ENCODE measurements around the gene CWF19L2.
"Not testable (repeated sequence)": the region's sequence is repeated elsewhere in the genome, so short reads cannot be mapped to it uniquely, and the experiment has no call there.

CWF19L2 gene

GRCh38 chr11:107473792-107474191, 16.2 kb upstream of the CWF19L2 start:
- no peaks in the 10 kb centered on the region for H3K9me3 ChIP-seq (replicated peaks; ENCODE audit: low read length)
- H3K4me2 ChIP-seq (ENCODE audit: low read length): no peak overlapping the region

DNA sequence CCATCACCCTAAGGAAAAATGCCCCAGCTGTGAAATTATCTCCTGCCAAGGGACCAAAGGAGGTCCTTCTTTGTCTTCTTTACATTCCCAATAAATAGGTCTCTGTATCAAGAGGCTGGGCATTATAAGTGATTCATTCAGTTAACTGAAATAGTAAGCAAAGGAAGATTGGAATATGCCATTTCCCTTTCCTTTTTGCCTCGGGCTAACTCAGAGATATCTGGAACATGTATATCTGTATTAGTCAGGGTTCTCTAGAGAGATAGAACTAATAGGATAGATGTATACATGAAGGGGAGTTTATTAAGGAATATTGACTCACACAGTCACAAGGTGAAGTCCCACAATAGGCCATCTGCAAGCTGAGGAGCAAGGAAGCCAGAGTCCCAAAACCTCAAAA, 15.3 kb upstream of the CWF19L2 start:
- Histone ChIP-seq H3K4me1 (ENCODE audit: control insufficient read depth, insufficient read depth, low read length) (no peaks in the 10 kb centered on the region), H3K36me3 (ENCODE audit: insufficient read depth, low read length) (no peaks in the 10 kb centered on the region), H3K4me3 (ENCODE audit: low read length) (no peak overlapping the region), H3K4me2 (ENCODE audit: low read length) (no peak overlapping the region), H3K9me3 (replicated peaks; ENCODE audit: low read length) (no peaks in the 10 kb centered on the region), H3K9ac (ENCODE audit: low read depth, low read length) (no peak overlapping the region), H3K27me3 (ENCODE audit: control insufficient read depth, insufficient read depth, low read length) (peaks cover 27% of the 10 kb centered on the region)

More at GRCh38 chr11:107473792-107474191, 16.2 kb upstream of the CWF19L2 start:
- H3K4me1 ChIP-seq (ENCODE audit: control insufficient read depth, insufficient read depth, low read length): no peaks in the 10 kb centered on the region
- peaks cover 33% of the 10 kb centered on the region for H3K27me3 ChIP-seq (ENCODE audit: control insufficient read depth, insufficient read depth, low read length)
- no peak overlapping the region for H3K4me3 ChIP-seq (ENCODE audit: low read length)
- no peak overlapping the region for H3K9ac ChIP-seq (ENCODE audit: low read depth, low read length)
- no peaks in the 10 kb centered on the region for H3K36me3 ChIP-seq (ENCODE audit: insufficient read depth, low read length)

- Histone ChIP-seq H3K27me3 (ENCODE audit: control insufficient read depth, insufficient read depth, low read length) (peaks cover 14% of the 10 kb centered on the region), H3K4me2 (ENCODE audit: low read length) (no peak overlapping the region)
Observed at GRCh38 chr11:107468596-107468995, 11.0 kb upstream of the CWF19L2 start.

DNA sequence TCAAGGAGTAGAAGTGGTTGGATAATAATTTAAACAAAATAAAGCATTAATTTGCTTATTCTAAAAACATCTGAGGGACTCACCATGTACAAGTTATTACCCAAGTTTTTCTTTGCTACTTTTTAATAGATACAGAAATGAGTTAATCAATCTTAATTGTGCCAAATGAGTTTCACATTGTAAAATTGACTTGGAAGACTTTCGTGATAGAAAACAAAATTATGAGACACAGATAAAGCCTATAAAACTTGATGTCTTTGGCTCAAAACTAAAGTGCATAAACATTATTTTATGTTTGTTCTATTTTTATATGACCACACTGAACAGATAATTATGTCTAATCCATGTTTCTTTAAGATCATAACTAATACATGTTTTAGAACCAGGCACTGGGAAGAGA, 10.1 kb upstream of the CWF19L2 start:
- Histone ChIP-seq H3K4me1 (ENCODE audit: control insufficient read depth, insufficient read depth, low read length) (no peaks in the 10 kb centered on the region), H3K4me3 (ENCODE audit: low read length) (no peak overlapping the region), H3K9ac (ENCODE audit: low read depth, low read length) (no peak overlapping the region), H3K36me3 (ENCODE audit: insufficient read depth, low read length) (no peaks in the 10 kb centered on the region), H3K9me3 (replicated peaks; ENCODE audit: low read length) (no peaks in the 10 kb centered on the region), H3K27me3 (ENCODE audit: control insufficient read depth, insufficient read depth, low read length) (peaks cover 9% of the 10 kb centered on the region), H3K4me2 (ENCODE audit: low read length) (no peak overlapping the region)

More at GRCh38 chr11:107468596-107468995, 11.0 kb upstream of the CWF19L2 start:
- no peaks in the 10 kb centered on the region for H3K9me3 ChIP-seq (replicated peaks; ENCODE audit: low read length)
- H3K36me3 ChIP-seq (ENCODE audit: insufficient read depth, low read length): no peaks in the 10 kb centered on the region
- no peak overlapping the region for H3K9ac ChIP-seq (ENCODE audit: low read depth, low read length)
- no peak overlapping the region for H3K4me3 ChIP-seq (ENCODE audit: low read length)
- no peaks in the 10 kb centered on the region for H3K4me1 ChIP-seq (ENCODE audit: control insufficient read depth, insufficient read depth, low read length)

DNA sequence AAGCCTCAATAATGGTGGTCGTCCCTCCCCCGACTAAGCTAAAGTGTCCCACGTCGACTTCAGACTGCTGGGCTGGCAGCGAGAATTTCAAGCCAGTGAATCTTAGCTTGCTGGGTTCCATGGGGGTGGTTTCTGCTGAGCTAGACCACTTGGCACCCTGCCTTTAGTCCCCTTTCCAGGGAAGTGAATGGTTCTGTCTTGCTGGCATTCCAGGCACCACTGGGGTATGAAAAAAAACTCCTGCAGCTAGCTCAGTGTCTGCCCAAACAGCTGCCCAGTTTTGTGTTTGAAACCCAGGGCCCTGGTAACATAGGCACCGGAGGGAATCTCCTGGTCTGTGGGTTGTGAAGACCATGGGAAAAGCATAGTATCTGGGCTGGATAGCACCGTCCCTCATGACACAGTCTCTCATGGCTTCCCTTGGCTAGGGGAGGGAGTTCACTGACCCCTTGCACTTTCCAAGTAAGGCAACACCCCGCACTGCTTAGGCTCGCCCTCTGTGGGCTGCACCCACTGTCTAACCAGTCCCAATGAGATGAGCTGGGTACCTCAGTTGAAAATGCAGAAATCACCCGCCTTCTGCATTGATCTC, 8.7 kb upstream of the CWF19L2 start:
- not testable (repeated sequence) for H3K9me3 ChIP-seq (replicated peaks; ENCODE audit: low read length); H3K4me2 ChIP-seq (ENCODE audit: low read length); H3K4me3 ChIP-seq (ENCODE audit: low read length); H3K27me3 ChIP-seq (ENCODE audit: control insufficient read depth, insufficient read depth, low read length); H3K9ac ChIP-seq (ENCODE audit: low read depth, low read length); H3K36me3 ChIP-seq (ENCODE audit: insufficient read depth, low read length); H3K4me1 ChIP-seq (ENCODE audit: control insufficient read depth, insufficient read depth, low read length)

- H3K9ac ChIP-seq (ENCODE audit: low read depth, low read length): peak overlapping the region; percentile 88
- no peaks in the 10 kb centered on the region for H3K27me3 ChIP-seq (ENCODE audit: control insufficient read depth, insufficient read depth, low read length)
- peaks cover 8% of the 10 kb centered on the region for H3K36me3 ChIP-seq (ENCODE audit: insufficient read depth, low read length)
- H3K9me3 ChIP-seq (replicated peaks; ENCODE audit: low read length): no peaks in the 10 kb centered on the region
- H3K4me1 ChIP-seq (ENCODE audit: control insufficient read depth, insufficient read depth, low read length): peaks cover 16% of the 10 kb centered on the region
- H3K4me3 ChIP-seq (ENCODE audit: low read length): peak overlapping the region; percentile 85
- H3K4me2 ChIP-seq (ENCODE audit: low read length): peak overlapping the region; percentile 85
Observed at GRCh38 chr11:107457205-107457557, 444 bp downstream of the CWF19L2 start.

- H3K9me3 ChIP-seq (replicated peaks; ENCODE audit: low read length): no peaks in the 10 kb centered on the region
- H3K4me1 ChIP-seq (ENCODE audit: control insufficient read depth, insufficient read depth, low read length): peaks cover 16% of the 10 kb centered on the region
- peaks cover 8% of the 10 kb centered on the region for H3K36me3 ChIP-seq (ENCODE audit: insufficient read depth, low read length)
- H3K4me2 ChIP-seq (ENCODE audit: low read length): no peak overlapping the region
- H3K27me3 ChIP-seq (ENCODE audit: control insufficient read depth, insufficient read depth, low read length): no peaks in the 10 kb centered on the region
- H3K9ac ChIP-seq (ENCODE audit: low read depth, low read length): no peak overlapping the region
- no peak overlapping the region for H3K4me3 ChIP-seq (ENCODE audit: low read length)
Observed at GRCh38 chr11:107453594-107454286, 3.9 kb downstream of the CWF19L2 start.

DNA sequence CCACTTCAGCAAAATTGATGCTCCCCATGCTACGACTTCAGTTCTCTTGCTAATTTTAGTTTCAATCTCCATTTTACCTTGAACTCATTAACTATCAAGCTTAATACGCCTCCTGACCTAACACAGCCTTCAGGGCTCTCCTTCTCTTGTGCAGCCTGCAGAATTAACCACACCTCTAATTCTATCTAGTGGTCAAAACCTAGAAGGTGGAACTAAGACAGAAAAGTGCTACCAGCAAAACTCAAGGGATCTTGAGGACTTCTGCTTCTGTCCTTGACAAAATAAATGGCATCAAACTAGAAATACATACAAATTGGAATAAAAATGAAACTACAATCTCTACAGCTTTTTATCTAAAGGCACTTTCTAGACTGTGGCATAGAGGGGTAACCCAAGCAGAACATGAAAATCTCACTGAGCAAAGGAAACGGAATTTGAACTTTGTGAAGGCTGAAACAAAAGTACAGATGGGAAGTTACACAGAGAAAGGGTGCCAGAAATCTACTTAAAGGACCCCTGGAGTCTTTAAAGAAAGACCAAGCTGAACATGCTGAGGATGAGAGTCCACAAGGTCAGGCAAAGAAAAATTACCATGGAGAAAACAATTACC, 10.7 kb downstream of the CWF19L2 start:
- Histone ChIP-seq H3K36me3 (ENCODE audit: insufficient read depth, low read length) (peaks cover 10% of the 10 kb centered on the region), H3K4me1 (ENCODE audit: control insufficient read depth, insufficient read depth, low read length) (no peaks in the 10 kb centered on the region), H3K9me3 (replicated peaks; ENCODE audit: low read length) (no peaks in the 10 kb centered on the region), H3K4me2 (ENCODE audit: low read length) (no peak overlapping the region), H3K9ac (ENCODE audit: low read depth, low read length) (no peak overlapping the region), H3K27me3 (ENCODE audit: control insufficient read depth, insufficient read depth, low read length) (no peaks in the 10 kb centered on the region), H3K4me3 (ENCODE audit: low read length) (no peak overlapping the region)

DNA sequence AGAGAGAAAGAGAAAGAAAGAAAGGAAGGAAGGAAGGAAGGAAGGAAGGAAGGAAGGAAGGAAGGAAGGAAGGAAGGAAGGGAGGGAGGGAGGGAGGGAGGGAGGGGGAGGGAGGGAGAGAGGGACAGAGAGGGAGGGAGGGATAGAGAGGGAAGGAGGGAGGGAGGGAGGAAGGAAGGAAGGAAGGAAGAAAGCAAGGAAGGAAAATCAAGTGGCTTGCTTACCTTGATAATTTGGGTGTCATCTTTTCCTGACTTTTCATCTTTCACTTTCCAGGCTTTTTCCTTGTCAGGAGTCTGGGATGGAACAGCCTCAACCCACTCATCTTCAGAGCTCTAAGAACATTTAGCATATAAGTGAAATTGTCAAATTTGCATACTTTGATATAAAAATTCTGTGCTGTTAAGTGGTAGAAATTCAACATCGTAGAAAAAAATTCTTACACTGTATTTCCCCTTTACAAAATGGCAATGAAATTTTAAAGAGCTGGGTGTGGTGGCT, 14.9 kb downstream of the CWF19L2 start:
- H3K9ac ChIP-seq (ENCODE audit: low read depth, low read length): no peak overlapping the region
- H3K4me3 ChIP-seq (ENCODE audit: low read length): no peak overlapping the region
- no peaks in the 10 kb centered on the region for H3K4me1 ChIP-seq (ENCODE audit: control insufficient read depth, insufficient read depth, low read length)
- H3K36me3 ChIP-seq (ENCODE audit: insufficient read depth, low read length): peaks cover 25% of the 10 kb centered on the region
- no peak overlapping the region for H3K4me2 ChIP-seq (ENCODE audit: low read length)
- H3K9me3 ChIP-seq (replicated peaks; ENCODE audit: low read length): no peaks in the 10 kb centered on the region
- H3K27me3 ChIP-seq (ENCODE audit: control insufficient read depth, insufficient read depth, low read length): no peaks in the 10 kb centered on the region

DNA sequence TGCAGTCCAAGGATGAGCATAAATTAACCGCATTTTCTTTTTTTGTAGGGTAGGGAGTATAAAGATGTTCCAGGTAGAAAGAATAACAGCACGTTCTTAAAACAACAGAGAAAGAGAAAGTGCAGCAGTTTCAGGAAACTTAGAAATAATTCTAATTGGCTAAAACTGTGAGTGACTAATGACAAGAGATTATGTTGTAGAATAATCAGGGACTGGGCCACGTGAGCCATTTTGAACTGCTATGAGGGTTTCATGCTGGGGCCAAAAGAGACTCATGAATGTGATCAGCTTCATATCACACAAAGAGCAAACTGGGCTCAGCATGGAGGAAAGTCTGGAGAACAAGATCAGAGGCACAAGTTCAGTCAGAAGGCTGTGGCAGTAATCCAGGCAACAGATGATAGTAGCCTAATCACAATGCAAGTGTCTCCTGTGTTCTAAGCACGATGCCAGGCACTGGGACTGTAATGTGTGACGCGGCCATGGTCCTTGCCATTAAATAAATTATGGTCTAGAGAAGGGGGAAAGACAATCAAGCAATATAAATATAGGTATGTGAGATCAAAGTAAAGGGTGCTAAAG, 17.9 kb downstream of the CWF19L2 start:
- H3K36me3 ChIP-seq (ENCODE audit: insufficient read depth, low read length): peaks cover 21% of the 10 kb centered on the region
- no peaks in the 10 kb centered on the region for H3K9me3 ChIP-seq (replicated peaks; ENCODE audit: low read length)
- H3K4me2 ChIP-seq (ENCODE audit: low read length): no peak overlapping the region
- no peaks in the 10 kb centered on the region for H3K27me3 ChIP-seq (ENCODE audit: control insufficient read depth, insufficient read depth, low read length)
- H3K9ac ChIP-seq (ENCODE audit: low read depth, low read length): no peak overlapping the region
- no peak overlapping the region for H3K4me3 ChIP-seq (ENCODE audit: low read length)
- no peaks in the 10 kb centered on the region for H3K4me1 ChIP-seq (ENCODE audit: control insufficient read depth, insufficient read depth, low read length)

DNA sequence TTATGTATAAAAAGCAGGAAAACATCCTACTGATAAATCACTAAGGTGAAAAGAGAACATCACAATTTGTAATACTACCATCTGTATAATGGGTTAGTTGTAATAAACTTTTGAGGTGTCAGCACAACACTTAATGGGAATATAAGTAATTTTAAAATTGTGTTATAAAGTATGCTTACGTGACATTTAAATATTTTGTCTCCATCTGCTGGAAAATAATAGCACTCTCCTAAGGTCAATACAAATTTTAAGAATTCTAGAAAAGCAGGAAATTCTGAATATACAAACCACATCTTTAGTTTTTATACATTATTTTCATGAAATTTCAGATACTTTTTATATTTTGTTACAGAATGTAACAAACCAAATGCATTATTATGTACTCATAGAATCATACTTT, 19.5 kb downstream of the CWF19L2 start:
- H3K9ac ChIP-seq (ENCODE audit: low read depth, low read length): no peak overlapping the region
- H3K9me3 ChIP-seq (replicated peaks; ENCODE audit: low read length): no peaks in the 10 kb centered on the region
- H3K4me1 ChIP-seq (ENCODE audit: control insufficient read depth, insufficient read depth, low read length): no peaks in the 10 kb centered on the region
- no peaks in the 10 kb centered on the region for H3K27me3 ChIP-seq (ENCODE audit: control insufficient read depth, insufficient read depth, low read length)
- no peak overlapping the region for H3K4me3 ChIP-seq (ENCODE audit: low read length)
- H3K36me3 ChIP-seq (ENCODE audit: insufficient read depth, low read length): peaks cover 15% of the 10 kb centered on the region
- H3K4me2 ChIP-seq (ENCODE audit: low read length): no peak overlapping the region

All from skeletal muscle satellite cell (primary cell).